Neural progenitor cell (in vitro differentiated cells): ENCODE results near the gene RBMS1.

Source experiments
- CTCF ChIP-seq: fragments of 200-600 bp; sonication (generic); IDR thresholded peaks from 2 replicates; pipeline ENCODE4 v1.5.1; 2017; ENCODE audit warnings: antibody characterized with exemption, mild to moderate bottlenecking
- EZH2 ChIP-seq: fragments of 200-600 bp; sonication (generic); IDR thresholded peaks from 2 replicates; pipeline ENCODE4 v1.6.1; 2017; ENCODE audit warnings: antibody characterized with exemption, mild to moderate bottlenecking, moderate library complexity
- EZH2phosphoT487 ChIP-seq: fragments of 200-600 bp; sonication (generic); IDR thresholded peaks from 2 replicates; pipeline ENCODE4 v1.6.1; 2017; ENCODE audit warnings: antibody characterized with exemption

- TF ChIP-seq CTCF (no peak), EZH2 (no peak), EZH2phosphoT487 (no peak)
These were observed 159.4 kb downstream of the RBMS1 start for GRCh38 chr2:160334028-160334741.
